HG03097 (cell line): ENCODE measurements around the gene HNF4A.
"Not testable (repeated sequence)": the region's sequence is repeated elsewhere in the genome, so short reads cannot be mapped to it uniquely, and the experiment has no call there.

ENCODE experiments used
- ATAC-seq: cut with Tn5 transposase; IDR thresholded peaks from one replicate; pipeline ENCODE4 v1.9.1; 2021; ENCODE audit not compliant: unreplicated experiment, low FRiP score

The HNF4A gene

GRCh38 chr20:44344723-44345122, 10.8 kb upstream of the HNF4A start:
- ATAC-seq: no peak

DNA sequence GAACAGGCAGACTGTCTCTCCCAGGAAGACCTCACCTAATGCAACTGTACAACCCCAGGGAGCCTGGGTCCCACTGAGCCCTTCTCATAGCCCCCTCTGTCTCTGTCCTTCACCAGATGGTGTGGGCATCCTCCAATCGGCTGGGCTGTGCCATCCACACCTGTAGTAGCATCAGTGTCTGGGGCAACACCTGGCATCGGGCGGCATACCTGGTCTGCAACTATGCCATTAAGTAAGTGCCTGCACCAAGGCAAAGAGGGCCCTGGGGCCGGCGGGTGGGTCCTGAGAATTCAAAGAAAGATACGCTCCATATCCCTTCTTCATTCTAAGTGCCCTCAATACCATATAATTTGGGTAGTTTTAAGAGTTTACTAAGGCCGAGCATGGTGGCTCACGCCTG, 10.4 kb upstream of the HNF4A start:
- ATAC-seq: no peak

DNA sequence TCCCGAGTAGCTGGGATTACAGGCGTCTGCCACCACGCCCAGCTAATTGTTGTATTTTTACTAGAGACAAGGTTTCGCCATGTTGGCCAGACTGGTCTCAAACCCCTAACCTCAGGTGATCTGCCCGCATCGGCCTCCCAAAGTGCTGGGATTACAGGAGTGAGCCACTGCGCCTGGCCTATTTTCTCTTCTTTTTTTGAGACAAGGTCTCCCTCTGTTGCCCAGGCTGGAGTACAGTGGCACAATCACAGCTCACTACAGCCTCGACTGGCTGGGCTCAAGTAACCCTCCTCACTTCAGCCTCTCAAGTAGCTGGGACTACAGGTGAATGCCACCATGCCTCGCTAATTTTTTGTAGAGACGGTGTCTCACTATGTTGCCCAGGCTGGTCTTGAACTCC, 9.6 kb upstream of the HNF4A start:
- ATAC-seq: not testable (repeated sequence)

DNA sequence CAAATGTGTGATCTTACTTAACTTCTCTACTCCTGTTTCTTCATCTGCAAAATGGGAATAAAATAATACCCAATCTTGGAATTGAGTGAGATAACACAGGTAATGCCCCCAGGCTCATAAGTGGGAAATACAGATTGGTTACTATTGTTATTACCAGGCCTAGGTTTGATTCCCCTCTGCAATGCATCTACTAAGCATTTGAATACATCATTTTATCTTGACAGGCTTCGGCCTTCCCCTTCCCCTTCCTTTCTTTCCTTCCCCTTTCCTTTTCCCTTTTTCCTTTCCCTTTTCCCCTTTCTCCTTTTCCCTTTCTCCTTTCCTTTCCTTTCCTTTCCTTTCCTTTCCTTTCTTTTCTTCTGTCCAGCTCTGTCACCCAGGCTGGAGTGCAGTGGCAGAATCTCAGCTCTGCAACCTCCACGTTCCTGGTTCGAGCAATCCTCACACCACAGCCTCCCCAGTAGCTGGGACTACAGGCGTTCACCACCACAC, 7.3 kb upstream of the HNF4A start:
- ATAC-seq: no peak

- no peak for ATAC-seq
Observed at GRCh38 chr20:44349349-44349748, 6.2 kb upstream of the HNF4A start.

GRCh38 chr20:44350567-44350966, 4.9 kb upstream of the HNF4A start:
- ATAC-seq: no peak

DNA sequence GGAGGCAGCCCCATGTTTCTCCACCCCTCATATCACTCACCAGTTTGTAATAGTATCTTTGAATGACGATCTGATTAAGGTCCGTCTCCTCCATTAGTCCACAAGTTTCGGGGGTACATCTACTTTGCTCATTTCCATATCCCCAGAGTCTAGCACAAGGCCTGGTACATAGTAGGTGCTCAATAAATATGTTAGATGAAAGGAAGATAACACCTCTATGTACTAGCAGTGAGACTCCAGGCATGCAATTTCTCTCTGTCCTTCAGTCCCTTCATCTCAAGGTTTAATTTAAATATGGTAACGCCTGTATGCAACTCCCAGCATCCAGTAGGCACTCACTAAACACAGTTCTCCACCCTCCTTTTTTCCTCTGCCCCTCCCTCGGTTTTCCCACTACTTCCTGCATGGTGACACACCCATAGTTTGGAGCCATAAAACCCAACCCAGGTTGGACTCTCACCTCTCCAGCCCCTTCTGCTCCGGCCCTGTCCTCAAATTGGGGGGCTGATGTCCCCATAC, 461 bp upstream of the HNF4A start:
- ATAC-seq: no peak

GRCh38 chr20:44356353-44356723, 839 bp downstream of the HNF4A start:
- no peak for ATAC-seq

DNA sequence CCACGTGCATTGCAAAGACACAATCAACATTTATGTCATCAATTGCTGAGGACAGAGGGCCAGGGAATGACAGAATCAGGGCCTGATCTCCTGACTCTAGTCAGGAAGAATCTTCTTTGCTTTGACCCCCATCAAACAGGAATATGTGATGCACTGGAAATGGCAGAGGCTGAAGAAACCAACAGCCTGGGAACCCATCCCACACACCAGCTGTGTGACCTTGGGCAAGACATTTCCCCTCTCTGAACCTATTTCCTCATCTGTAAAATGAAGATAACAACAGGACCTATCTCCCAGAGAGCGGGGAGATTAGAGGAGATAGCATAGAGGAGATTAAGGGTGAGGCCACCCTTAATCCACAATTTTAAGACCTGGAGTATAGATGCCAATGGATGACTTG, 1.5 kb downstream of the HNF4A start:
- no peak for ATAC-seq

DNA sequence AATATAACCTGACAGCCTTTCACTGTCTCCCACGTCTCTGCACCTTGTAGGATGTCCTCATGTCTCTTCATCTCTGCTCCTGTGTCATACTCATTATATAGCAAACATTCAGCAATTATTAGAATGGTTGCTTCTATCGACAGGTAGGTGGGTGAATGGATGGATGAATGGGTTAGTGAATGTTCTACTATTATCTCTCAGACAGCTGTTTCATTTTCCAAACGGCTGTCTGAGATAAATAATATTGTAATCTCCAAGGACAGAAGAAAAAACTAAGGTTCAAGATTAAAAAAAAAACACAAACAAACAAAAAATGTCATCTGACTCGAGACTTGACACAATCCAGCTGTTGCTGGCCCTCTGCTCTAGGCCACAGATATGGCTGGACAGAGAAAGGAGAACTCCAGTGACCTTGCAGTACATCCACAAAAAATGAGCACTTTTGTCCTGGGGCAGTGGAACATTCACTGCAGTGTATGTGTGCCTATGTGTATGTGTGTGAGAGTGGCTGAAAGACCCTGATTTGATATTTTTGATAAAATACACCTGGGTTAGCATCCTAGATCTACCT, 2.1 kb downstream of the HNF4A start:
- ATAC-seq: no peak

GRCh38 chr20:44358776-44359175, 3.3 kb downstream of the HNF4A start:
- no peak for ATAC-seq

GRCh38 chr20:44360221-44360620, 4.7 kb downstream of the HNF4A start:
- ATAC-seq: no peak

GRCh38 chr20:44361021-44361420, 5.5 kb downstream of the HNF4A start:
- no peak for ATAC-seq

- ATAC-seq: no peak
Observed at GRCh38 chr20:44362466-44362940, 7.0 kb downstream of the HNF4A start.

GRCh38 chr20:44364068-44364467, 8.6 kb downstream of the HNF4A start:
- ATAC-seq: no peak

GRCh38 chr20:44364780-44365179, 9.3 kb downstream of the HNF4A start:
- ATAC-seq: no peak

DNA sequence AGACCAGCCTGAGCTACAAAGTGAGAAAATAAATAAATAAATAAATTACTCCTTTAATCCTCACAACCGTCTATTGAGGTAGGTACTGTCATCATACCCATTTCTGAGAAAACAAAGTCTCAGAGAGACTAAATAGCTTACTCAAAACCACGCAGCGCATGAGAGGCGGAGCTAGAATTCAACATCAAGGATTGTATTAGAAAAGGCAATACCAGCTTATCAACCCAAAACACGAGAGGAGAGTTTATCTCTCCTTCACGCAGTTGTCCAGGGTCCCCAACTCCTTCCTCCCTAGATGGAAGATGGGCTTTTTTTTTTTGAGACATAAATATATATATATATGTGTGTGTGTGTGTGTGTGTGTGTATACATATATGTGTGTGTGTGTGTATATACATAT, 12.2 kb downstream of the HNF4A start:
- ATAC-seq: no peak

- ATAC-seq: no peak
Observed at GRCh38 chr20:44370639-44371218, 15.2 kb downstream of the HNF4A start.

DNA sequence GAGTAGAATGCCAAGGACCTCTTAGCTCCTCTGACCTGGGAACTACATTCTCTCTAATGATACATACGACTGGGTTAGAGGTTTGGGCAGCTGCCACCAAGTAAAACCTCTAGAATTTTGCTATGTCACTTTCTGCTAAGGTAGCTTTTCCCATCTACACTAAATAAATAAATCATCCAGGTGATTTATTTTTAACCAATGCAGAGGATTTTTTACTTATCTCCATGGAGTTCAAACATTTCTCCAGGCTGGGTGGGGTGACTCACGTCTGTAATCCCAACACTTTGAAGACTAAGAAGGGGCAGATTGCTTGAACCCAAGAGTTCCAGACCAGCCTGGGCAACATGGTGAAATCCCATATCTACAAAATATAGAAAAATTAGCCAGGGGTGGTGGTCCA, 27.1 kb downstream of the HNF4A start:
- no peak for ATAC-seq

DNA sequence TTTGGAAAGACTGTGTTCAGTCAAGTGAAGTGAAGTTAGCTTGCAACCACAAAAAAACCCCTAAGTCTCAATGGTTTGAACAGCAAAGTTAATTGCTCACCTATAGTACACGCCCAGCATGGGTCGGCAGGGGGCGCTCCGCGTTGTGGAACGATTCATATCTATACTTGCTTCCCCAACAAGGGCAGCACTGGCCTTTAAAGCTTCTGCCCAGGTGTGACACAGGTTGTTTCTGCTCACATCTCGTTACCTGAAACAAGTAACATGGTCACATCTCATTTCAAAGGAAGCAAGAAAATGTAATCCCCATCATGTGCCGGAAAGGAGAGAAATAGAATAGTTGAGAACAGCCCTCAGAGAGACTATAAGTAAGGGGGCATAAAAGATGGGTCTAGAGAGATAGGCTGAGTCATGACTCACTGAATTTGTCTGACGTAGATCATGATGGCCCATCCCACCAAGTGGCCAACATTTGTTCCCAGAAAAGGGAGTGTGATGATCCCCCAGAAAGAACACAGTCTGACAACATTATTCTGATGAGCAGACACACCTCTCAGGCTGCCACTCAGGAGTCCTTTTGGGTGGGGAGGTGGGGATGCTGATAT, 29.0 kb downstream of the HNF4A start:
- ATAC-seq: no peak

DNA sequence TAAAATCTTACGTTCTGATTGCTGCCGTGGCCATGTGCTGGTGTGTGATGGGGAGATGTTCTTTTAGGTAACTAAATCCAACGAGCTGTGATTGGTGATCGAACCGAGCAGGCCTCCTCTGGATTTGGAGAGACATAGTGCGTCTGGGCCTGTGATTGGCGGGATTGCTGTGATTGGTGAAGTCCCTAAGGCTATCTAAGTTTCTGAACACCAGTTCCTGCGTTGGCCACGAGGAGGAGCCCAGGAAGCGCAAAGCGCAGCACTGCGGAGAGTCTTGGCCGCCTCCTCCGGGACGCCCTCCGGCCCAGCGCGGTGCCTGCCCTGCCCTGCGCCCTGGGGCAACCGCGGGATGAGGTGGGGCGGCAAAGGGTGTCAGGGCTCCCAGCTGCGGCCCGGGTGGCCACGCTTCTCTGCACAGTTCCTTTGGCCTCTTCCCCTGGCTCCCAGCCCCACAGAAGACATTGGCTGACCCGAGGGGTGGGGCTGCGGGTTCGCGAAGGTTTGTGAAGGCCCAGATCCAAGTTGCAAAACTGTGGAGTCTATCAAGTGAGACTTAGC, 33.0 kb downstream of the HNF4A start:
- no peak for ATAC-seq

- ATAC-seq: no peak
Observed at GRCh38 chr20:44389871-44390270, 34.4 kb downstream of the HNF4A start.
